Common myeloid progenitor, CD34-positive (primary cell): Measurements from ENCODE around the gene ANAPC13.

ENCODE experiments used
- CTCF ChIA-PET: fragments of 350-600 bp; sonication (Branson Sonifier 250); formaldehyde crosslinking; loops from one replicate; lab custom pipeline; 2021; ENCODE audit warnings: antibody characterized with exemption; lab: Charles Lee
- POLR2A ChIA-PET: fragments of 350-600 bp; sonication (Branson Sonifier 250); formaldehyde crosslinking; loops from one replicate; lab custom pipeline; 2021; ENCODE audit warnings: antibody characterized with exemption; lab: Charles Lee
- DNase-seq, 3 donors: peaks; one replicate each; pipeline versions ENCODE4 v3.0.0 to v3.0.0-alpha.2; 2013
- H3K27ac ChIP-seq, 2 experiments: 1 replicate in 1 of 2; 2 replicates in 1 of 2; pipeline ENCODE4 v1.7.0; 2013; ENCODE audit warnings: inconsistent platforms in 2 of 2, low read length in 2 of 2, mild to moderate bottlenecking in 2 of 2, low read depth in 1 of 2, moderate library complexity in 1 of 2; ENCODE audit not compliant: severe bottlenecking in 2 of 2, insufficient read depth in 1 of 2, poor library complexity in 1 of 2
- H3K27me3 ChIP-seq, 5 experiments: replicated peaks in 2 of 5; 1 replicate in 3 of 5; 2 replicates in 2 of 5; pipeline versions ENCODE4 v1.6.1 to v1.7.0; 2013; ENCODE audit warnings: low read length in 4 of 5, mild to moderate bottlenecking in 2 of 5, moderate library complexity in 2 of 5, inconsistent platforms in 1 of 5; ENCODE audit not compliant: insufficient read depth in 5 of 5, control insufficient read depth in 4 of 5
- H3K36me3 ChIP-seq, 4 experiments: 1 replicate in 2 of 4; 2 replicates in 2 of 4; pipeline versions ENCODE4 v1.6.1 to v1.7.0; 2013; ENCODE audit warnings: low read length in 3 of 4, control low read depth in 1 of 4, mild to moderate bottlenecking in 1 of 4; ENCODE audit not compliant: control insufficient read depth in 4 of 4, insufficient read depth in 4 of 4
- H3K4me1 ChIP-seq, 4 experiments: 1 replicate in 3 of 4; 2 replicates in 1 of 4; pipeline versions ENCODE4 v1.6.1 to v1.7.1; 2013; ENCODE audit warnings: low read length in 3 of 4, mild to moderate bottlenecking in 3 of 4, control low read depth in 1 of 4, inconsistent platforms in 1 of 4, moderate library complexity in 1 of 4; ENCODE audit not compliant: control insufficient read depth in 4 of 4, insufficient read depth in 4 of 4; ENCODE audit errors: control extremely low read depth in 1 of 4
- H3K4me3 ChIP-seq, 7 experiments: 1 replicate in 4 of 7; 2 replicates in 3 of 7; pipeline versions ENCODE4 v1.5.1 to v1.7.0; 2013; ENCODE audit warnings: mild to moderate bottlenecking in 7 of 7, low read length in 6 of 7, moderate library complexity in 6 of 7, inconsistent platforms in 2 of 7, low read depth in 2 of 7, control low read depth in 1 of 7; ENCODE audit not compliant: insufficient read depth in 4 of 7, control insufficient read depth in 1 of 7; ENCODE audit errors: extremely low read depth in 1 of 7
- H3K9me3 ChIP-seq, 5 experiments: 1 replicate in 4 of 5; 2 replicates in 1 of 5; pipeline versions ENCODE4 v1.6.1 to v1.7.1; 2013; ENCODE audit warnings: low read length in 4 of 5, mild to moderate bottlenecking in 2 of 5, inconsistent platforms in 1 of 5, low read depth in 1 of 5, moderate library complexity in 1 of 5; ENCODE audit not compliant: control insufficient read depth in 4 of 5, insufficient read depth in 2 of 5; ENCODE audit errors: control extremely low read depth in 1 of 5
- WGBS: methylation state at CpG from one replicate; pipeline ENCODE4 v1.1.5; 2013; ENCODE audit not compliant: insufficient coverage; 5-methylcytosine and 5-hydroxymethylcytosine counted together

Gene ANAPC13

GRCh38 chr3:134468519-134468918, 17.3 kb downstream of the ANAPC13 start:
- no peaks in the 10 kb centered on the region for H3K4me1 ChIP-seq
- DNase-seq = no peak
- 94% methylated on average over 2 of the region's 4 CpGs for WGBS
- ChIA-PET CTCF (no interaction called here), POLR2A (no interaction called here)
- no peaks in the 10 kb centered on the region for H3K9me3 ChIP-seq
- no peaks in the 10 kb centered on the region for H3K27me3 ChIP-seq
- H3K4me3 ChIP-seq = no peak overlapping the region
- H3K36me3 ChIP-seq = peaks cover 0 to 4% (median 0%) of the 10 kb centered on the region in 4 experiments
- H3K27ac ChIP-seq = no peak overlapping the region

- 100% methylated on average over 1 of the region's 1 CpG for WGBS
- ChIA-PET CTCF (interaction anchor here (0.5 to 2.0 kb wide), 4 partner anchors 11 to 1046 kb away, joined by 3 to 5 read pairs (median 4); no protein-coding TSS in a partner anchor), POLR2A (no interaction called here)
- no peak overlapping the region for H3K4me3 ChIP-seq
- no peaks in the 10 kb centered on the region for H3K27me3 ChIP-seq
- H3K9me3 ChIP-seq = no peaks in the 10 kb centered on the region
- H3K27ac ChIP-seq = no peak overlapping the region
- no peaks in the 10 kb centered on the region for H3K36me3 ChIP-seq
- DNase-seq = no peak
- H3K4me1 ChIP-seq = no peaks in the 10 kb centered on the region
Observed at GRCh38 chr3:134466331-134466730, 19.5 kb downstream of the ANAPC13 start.

- Histone ChIP-seq H3K27ac (no peak overlapping the region), H3K9me3 (no peaks in the 10 kb centered on the region), H3K4me1 (no peaks in the 10 kb centered on the region), H3K4me3 (no peak overlapping the region), H3K36me3 (no peaks in the 10 kb centered on the region), H3K27me3 (peaks cover 0 to 2% (median 0%) of the 10 kb centered on the region in 5 experiments)
- DNase-seq = no peak
- WGBS = 91% methylated on average over 7 of the region's 8 CpGs
- ChIA-PET POLR2A (no interaction called here), CTCF (interaction anchor here (1.2 kb wide), 1 partner anchor 9 kb away, joined by 4 read pairs; no protein-coding TSS in a partner anchor)
Observed at GRCh38 chr3:134464689-134465365, 21.0 kb downstream of the ANAPC13 start.

- 78% methylated on average over 5 of the region's 13 CpGs for WGBS
- DNase-seq = no peak
- no peak overlapping the region for H3K27ac ChIP-seq
- no peaks in the 10 kb centered on the region for H3K4me1 ChIP-seq
- H3K4me3 ChIP-seq = no peak overlapping the region
- peaks cover 0 to 2% (median 0%) of the 10 kb centered on the region in 5 experiments for H3K27me3 ChIP-seq
- POLR2A ChIA-PET = no interaction called here
- no peaks in the 10 kb centered on the region for H3K9me3 ChIP-seq
- CTCF ChIA-PET = interaction anchor here (1.2 kb wide), 1 partner anchor 9 kb away, joined by 4 read pairs; no protein-coding TSS in a partner anchor
- H3K36me3 ChIP-seq = no peaks in the 10 kb centered on the region
Observed at GRCh38 chr3:134464064-134464688, 21.6 kb downstream of the ANAPC13 start.

- Histone ChIP-seq H3K4me1 (no peaks in the 10 kb centered on the region), H3K27ac (no peak overlapping the region), H3K4me3 (no peak overlapping the region), H3K36me3 (no peaks in the 10 kb centered on the region), H3K9me3 (no peaks in the 10 kb centered on the region), H3K27me3 (peaks cover 0 to 2% (median 0%) of the 10 kb centered on the region in 5 experiments)
- no peak for DNase-seq
- WGBS = 100% methylated on average over 3 of the region's 4 CpGs
- CTCF ChIA-PET = interaction anchor here (1.2 kb wide), 1 partner anchor 10 kb away, joined by 4 read pairs; no protein-coding TSS in a partner anchor
- POLR2A ChIA-PET = no interaction called here
Observed at GRCh38 chr3:134463676-134464063, 22.1 kb downstream of the ANAPC13 start.

- no peaks in the 10 kb centered on the region for H3K4me1 ChIP-seq
- H3K36me3 ChIP-seq = no peaks in the 10 kb centered on the region
- H3K4me3 ChIP-seq = no peak overlapping the region
- ChIA-PET CTCF (no interaction called here), POLR2A (no interaction called here)
- H3K27ac ChIP-seq = no peak overlapping the region
- DNase-seq = no peak
- no peaks in the 10 kb centered on the region for H3K9me3 ChIP-seq
- WGBS = 97% methylated on average over 4 of the region's 5 CpGs
- peaks cover 0 to 2% (median 0%) of the 10 kb centered on the region in 5 experiments for H3K27me3 ChIP-seq
Observed at GRCh38 chr3:134462331-134462941, 23.3 kb downstream of the ANAPC13 start.

- 100% methylated on average over 1 of the region's 2 CpGs for WGBS
- Histone ChIP-seq H3K4me1 (no peaks in the 10 kb centered on the region), H3K9me3 (no peaks in the 10 kb centered on the region), H3K27me3 (peaks cover 0 to 2% (median 0%) of the 10 kb centered on the region in 5 experiments), H3K36me3 (no peaks in the 10 kb centered on the region), H3K4me3 (no peak overlapping the region), H3K27ac (no peak overlapping the region)
- DNase-seq = no peak
- ChIA-PET CTCF (interaction anchor here (0.9 kb wide), 1 partner anchor 12 kb away, joined by 4 read pairs; no protein-coding TSS in a partner anchor), POLR2A (no interaction called here)
Observed at GRCh38 chr3:134460965-134461364, 24.8 kb downstream of the ANAPC13 start.
